MG63 (cell line): ENCODE measurements around the gene RPH3AL. TPM values are rescaled to one million over a fixed set of nuclear protein-coding genes. Genes with fewer than 3 reads are reported as not detected.
"Not testable (repeated sequence)": the region's sequence is repeated elsewhere in the genome, so short reads cannot be mapped to it uniquely, and the experiment has no call there.

Experiments
- DNase-seq: peaks from one replicate; pipeline ENCODE4 v3.0.0-alpha.2; 2020
- H3K27me3 ChIP-seq: fragments of 250-450 bp; sonication (Bioruptor Pico); 2 replicates; pipeline ENCODE4 v1.5.1; 2020; ENCODE audit warnings: mild to moderate bottlenecking, moderate library complexity
- H3K36me3 ChIP-seq: fragments of 250-450 bp; sonication (Bioruptor Pico); 2 replicates; pipeline ENCODE4 v1.5.1; 2020; ENCODE audit warnings: mild to moderate bottlenecking, moderate library complexity
- H3K4me3 ChIP-seq: fragments of 250-450 bp; sonication (Bioruptor Pico); 2 replicates; pipeline ENCODE4 v1.5.1; 2020; ENCODE audit warnings: mild to moderate bottlenecking, moderate library complexity
- H3K9me3 ChIP-seq: fragments of 250-450 bp; sonication (Bioruptor Pico); 2 replicates; pipeline ENCODE4 v1.5.1; 2020; ENCODE audit warnings: mild to moderate bottlenecking, moderate library complexity
- total RNA-seq: library from RNA; depleted of rRNA; stranded (reverse); fragments of >200 nt; shearing (Covaris generic); gene quantifications from 2 replicates; pipeline ENCODE4 v1.2.3, GENCODE V29; 2014; ENCODE audit warnings: low replicate concordance

Gene RPH3AL
- total RNA-seq, 1 experiment from 2014 or later, result 2.3 TPM

- not testable (repeated sequence) for H3K4me3 ChIP-seq, H3K27me3 ChIP-seq, H3K36me3 ChIP-seq, H3K9me3 ChIP-seq, DNase-seq
Observed at GRCh38 chr17:272856-273255, 79.8 kb downstream of the RPH3AL start.

DNA sequence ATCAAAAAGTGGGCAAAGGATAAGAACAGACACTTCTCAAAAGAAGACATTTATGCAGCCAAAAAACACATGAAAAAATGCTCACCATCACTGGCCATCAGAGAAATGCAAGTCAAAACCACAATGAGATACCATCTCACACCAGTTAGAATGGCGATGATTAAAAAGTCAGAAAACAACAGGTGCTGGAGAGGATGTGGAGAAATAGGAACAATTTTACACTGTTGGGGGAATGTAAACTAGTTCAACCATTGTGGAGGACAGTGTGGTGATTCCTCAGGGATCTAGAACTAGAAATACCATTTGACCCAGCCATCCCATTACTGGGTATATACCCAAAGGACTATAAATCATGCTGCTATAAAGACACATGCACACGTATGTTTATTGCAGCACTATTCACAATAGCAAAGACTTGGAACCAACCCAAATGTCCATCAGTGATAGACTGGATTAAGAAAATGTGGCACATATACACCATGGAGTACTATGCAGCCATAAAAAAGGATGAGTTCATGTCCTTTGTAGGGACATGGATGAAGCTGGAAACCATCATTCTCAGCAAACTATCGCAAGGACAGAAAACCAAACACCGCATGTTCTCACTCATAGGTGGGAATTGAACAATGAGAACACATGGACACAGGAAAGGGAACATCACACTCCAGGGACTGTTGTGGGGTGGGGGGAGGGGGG, 80.5 kb downstream of the RPH3AL start:
- not testable (repeated sequence) for H3K36me3 ChIP-seq, DNase-seq, H3K27me3 ChIP-seq, H3K9me3 ChIP-seq, H3K4me3 ChIP-seq

GRCh38 chr17:269616-270514, 82.7 kb downstream of the RPH3AL start:
- Histone ChIP-seq H3K9me3 (no peaks in the 10 kb centered on the region), H3K36me3 (no peaks in the 10 kb centered on the region), H3K4me3 (no peak overlapping the region), H3K27me3 (no peaks in the 10 kb centered on the region)
- no peak for DNase-seq

DNA sequence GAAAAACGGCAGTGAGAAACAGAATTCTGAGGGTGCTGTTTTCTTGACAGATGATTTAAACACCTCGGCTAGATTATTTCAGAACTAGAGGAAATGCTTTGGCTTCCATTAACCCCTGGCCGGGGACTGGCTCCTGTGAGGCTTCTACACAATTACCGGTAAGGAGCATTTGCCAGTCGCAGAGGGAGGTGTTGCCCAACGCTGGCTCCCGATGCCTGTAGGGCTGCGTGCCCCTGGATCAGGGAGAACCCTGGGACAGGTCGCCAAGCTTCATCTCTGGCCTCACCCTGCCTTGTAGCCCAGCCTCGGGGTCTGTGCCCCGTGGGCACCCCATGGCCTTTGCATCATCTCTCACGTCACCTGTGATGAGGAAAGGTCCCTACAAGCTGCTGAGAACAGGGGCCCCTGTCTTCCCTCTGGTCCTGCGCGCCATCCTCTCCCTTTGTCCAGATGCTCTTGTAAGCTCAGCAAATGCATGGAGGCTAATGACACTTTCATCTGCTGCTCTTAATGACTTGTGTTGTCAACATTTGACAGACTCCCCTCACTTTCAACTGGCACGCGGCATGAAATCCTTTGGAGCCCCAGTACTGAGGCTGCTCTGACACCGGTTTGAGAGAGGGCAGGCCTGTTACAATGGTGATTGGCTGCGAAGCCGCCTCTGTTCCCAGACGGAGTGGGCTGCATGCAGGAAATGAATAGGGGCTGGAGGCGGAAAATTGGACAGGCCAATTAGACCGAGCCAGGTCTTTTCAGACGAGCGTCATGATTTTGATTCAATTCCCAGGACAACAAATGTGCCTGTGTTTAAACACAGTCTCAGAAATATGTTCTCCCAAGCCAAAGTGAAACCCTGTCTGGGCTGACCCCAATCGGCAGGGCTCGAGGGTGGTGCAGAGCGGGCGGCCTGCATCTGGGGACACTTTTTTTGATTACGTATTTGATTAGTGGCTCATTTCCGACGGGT, 85.6 kb downstream of the RPH3AL start:
- Histone ChIP-seq H3K9me3 (no peaks in the 10 kb centered on the region), H3K27me3 (no peaks in the 10 kb centered on the region), H3K36me3 (no peaks in the 10 kb centered on the region), H3K4me3 (no peak overlapping the region)
- DNase-seq, result no peak

GRCh38 chr17:266219-266618, 86.4 kb downstream of the RPH3AL start:
- Histone ChIP-seq H3K9me3 (no peaks in the 10 kb centered on the region), H3K36me3 (no peaks in the 10 kb centered on the region), H3K27me3 (no peaks in the 10 kb centered on the region), H3K4me3 (no peak overlapping the region)
- no peak for DNase-seq

DNA sequence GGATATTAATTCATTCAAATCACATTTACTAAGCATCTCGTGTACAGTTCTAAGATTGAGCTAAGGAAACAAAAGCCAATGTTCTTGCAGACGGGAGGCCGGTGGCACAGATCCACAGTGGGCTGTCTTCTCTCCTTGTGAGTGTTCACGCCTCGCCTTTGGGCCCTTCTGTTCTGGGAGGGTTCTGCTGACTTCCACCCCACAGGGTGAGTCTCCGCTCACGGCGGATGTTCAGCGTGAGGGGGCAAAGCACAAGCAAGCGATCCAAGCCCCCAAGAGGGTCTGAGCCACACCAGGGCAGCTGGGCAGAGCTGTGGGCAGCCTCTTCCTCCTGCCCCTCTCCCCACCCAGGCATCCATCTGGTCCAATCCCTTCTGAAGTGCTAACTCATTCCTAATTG, 86.9 kb downstream of the RPH3AL start:
- H3K36me3 ChIP-seq, result no peaks in the 10 kb centered on the region
- H3K4me3 ChIP-seq, result no peak overlapping the region
- no peaks in the 10 kb centered on the region for H3K9me3 ChIP-seq
- no peaks in the 10 kb centered on the region for H3K27me3 ChIP-seq
- DNase-seq, result no peak

DNA sequence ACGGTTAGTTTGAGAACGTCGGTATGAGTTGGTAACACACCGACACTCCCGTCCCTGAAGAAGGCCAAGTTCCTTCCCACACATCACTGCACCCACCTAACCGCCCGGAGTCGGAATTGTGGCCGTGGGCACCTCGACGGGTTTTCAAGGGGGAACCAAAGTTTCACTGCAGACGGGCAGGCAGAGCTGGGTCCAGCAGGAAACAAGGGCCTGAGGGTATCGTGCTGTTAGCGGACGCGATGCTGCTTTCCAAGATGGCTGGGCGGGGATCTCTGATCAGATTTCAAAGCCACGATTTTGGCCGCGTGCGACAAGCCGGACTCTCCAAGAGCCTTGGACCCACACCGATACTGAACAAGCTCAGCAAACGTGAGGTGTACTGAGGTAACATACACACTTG, 88.8 kb downstream of the RPH3AL start:
- Histone ChIP-seq H3K4me3 (no peak overlapping the region), H3K36me3 (no peaks in the 10 kb centered on the region), H3K27me3 (no peaks in the 10 kb centered on the region), H3K9me3 (no peaks in the 10 kb centered on the region)
- no peak for DNase-seq

GRCh38 chr17:263271-263670, 89.3 kb downstream of the RPH3AL start:
- no peak overlapping the region for H3K4me3 ChIP-seq
- no peak for DNase-seq
- H3K27me3 ChIP-seq, result no peaks in the 10 kb centered on the region
- H3K36me3 ChIP-seq, result no peaks in the 10 kb centered on the region
- H3K9me3 ChIP-seq, result no peaks in the 10 kb centered on the region

DNA sequence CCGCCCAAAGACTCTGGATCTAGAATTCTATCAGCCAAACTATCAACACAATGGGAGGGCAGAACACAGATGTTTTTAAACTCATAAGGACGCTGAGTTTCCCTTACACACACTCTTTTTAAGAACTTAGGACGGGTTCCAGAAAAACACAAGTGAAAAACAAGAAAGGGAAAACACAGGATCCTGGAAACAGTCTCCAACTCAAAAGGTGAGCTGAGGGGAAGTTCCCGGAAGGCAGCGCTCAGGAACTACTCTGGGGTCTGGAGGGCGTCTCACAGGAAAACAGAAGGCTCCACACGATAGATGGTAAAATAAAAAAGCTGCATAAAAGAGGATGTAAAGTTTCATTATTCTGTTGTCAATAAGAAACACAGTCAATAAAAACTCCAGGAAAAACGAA, 91.0 kb downstream of the RPH3AL start:
- Histone ChIP-seq H3K9me3 (no peaks in the 10 kb centered on the region), H3K27me3 (no peaks in the 10 kb centered on the region), H3K36me3 (no peaks in the 10 kb centered on the region), H3K4me3 (no peak overlapping the region)
- no peak for DNase-seq

GRCh38 chr17:260944-261343, 91.7 kb downstream of the RPH3AL start:
- no peak overlapping the region for H3K4me3 ChIP-seq
- H3K36me3 ChIP-seq, result no peaks in the 10 kb centered on the region
- H3K27me3 ChIP-seq, result no peaks in the 10 kb centered on the region
- DNase-seq, result no peak
- no peaks in the 10 kb centered on the region for H3K9me3 ChIP-seq

- H3K27me3 ChIP-seq, result no peaks in the 10 kb centered on the region
- DNase-seq, result no peak
- no peaks in the 10 kb centered on the region for H3K9me3 ChIP-seq
- no peak overlapping the region for H3K4me3 ChIP-seq
- H3K36me3 ChIP-seq, result no peaks in the 10 kb centered on the region
Observed at GRCh38 chr17:260031-260791, 92.4 kb downstream of the RPH3AL start.

DNA sequence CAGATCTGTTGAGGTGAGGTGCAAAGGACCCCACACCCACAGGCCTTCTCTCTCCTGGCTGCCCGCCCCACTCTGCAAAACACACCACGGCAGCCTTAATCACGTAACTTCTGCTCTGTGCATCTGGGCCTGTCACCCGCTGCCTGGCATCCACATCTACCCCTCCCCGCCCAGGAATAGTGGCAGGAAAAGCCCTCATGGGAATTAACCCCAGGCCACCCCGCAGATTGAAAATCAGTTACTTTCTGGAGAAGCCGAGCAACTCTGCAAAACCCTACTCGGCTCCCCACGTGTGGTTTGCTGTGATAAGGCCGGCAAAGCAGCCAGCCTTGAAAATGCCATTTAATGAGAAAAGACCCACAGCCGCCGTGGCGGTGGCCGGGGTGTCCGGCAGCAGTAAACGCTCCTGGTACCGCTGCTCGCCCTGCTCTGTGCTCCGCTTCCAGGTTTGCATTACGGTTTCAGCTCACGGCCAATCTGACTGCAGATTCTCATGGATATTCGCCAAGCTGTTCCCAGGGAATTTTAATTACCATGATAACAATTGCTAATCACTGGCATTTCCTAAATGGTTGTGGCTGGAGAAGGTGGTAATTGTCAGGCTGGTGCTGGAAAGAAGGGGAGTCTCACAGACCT, 93.1 kb downstream of the RPH3AL start:
- Histone ChIP-seq H3K27me3 (no peaks in the 10 kb centered on the region), H3K9me3 (no peaks in the 10 kb centered on the region), H3K36me3 (no peaks in the 10 kb centered on the region), H3K4me3 (no peak overlapping the region)
- no peak for DNase-seq

- no peak for DNase-seq
- H3K9me3 ChIP-seq, result no peaks in the 10 kb centered on the region
Observed at GRCh38 chr17:258906-259305, 93.7 kb downstream of the RPH3AL start.

DNA sequence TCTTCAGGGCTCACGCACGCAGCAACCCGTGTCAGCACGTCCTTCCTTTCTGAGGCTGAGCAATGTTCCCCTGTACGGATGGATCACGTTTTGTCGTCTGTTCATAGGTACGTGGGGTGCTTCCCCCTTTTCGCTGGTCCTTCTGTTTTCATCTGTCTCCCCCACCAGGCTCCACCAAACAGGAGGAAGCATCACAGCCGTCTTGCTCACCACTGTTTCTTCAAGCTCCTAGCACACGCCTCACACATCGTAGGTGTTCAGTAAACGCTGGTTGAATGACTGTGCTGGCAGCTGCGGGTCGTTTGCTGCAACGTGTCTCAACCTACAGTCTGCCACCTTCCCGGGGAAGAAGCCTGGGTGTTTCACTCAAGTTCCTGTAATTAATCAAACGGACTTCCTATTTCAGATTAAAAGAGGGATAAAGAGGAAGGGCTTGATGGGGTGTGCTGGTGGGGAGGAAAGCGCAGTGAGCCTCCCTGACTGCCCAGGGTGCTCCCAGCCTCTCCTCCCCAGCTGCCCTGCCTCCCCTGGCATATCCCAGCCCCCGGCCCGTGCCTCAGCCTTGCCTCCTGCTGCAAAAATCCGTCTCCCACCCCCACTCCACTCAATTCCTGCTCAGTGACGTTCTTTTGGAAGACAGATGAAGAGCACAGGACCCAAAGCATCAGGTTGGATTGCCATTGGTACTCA, 94.4 kb downstream of the RPH3AL start:
- H3K36me3 ChIP-seq, result no peaks in the 10 kb centered on the region
- H3K9me3 ChIP-seq, result no peaks in the 10 kb centered on the region
- H3K27me3 ChIP-seq, result no peaks in the 10 kb centered on the region
- no peak overlapping the region for H3K4me3 ChIP-seq
- DNase-seq, result no peak

More at GRCh38 chr17:258906-259305, 93.7 kb downstream of the RPH3AL start:
- Histone ChIP-seq H3K27me3 (no peaks in the 10 kb centered on the region), H3K4me3 (no peak overlapping the region), H3K36me3 (no peaks in the 10 kb centered on the region)

- Histone ChIP-seq H3K36me3 (no peaks in the 10 kb centered on the region), H3K4me3 (no peak overlapping the region), H3K9me3 (no peaks in the 10 kb centered on the region), H3K27me3 (no peaks in the 10 kb centered on the region)
- no peak for DNase-seq
Observed at GRCh38 chr17:253091-253846, 99.3 kb downstream of the RPH3AL start.
